Epidermal melanocyte (primary cell): ENCODE measurements around the gene NEDD4L.

Experiments
- DNase-seq: peaks from one replicate; pipeline ENCODE4 v3.0.0; 2011; ENCODE audit warnings: low spot score; ENCODE audit not compliant: insufficient read length

Gene NEDD4L

DNA sequence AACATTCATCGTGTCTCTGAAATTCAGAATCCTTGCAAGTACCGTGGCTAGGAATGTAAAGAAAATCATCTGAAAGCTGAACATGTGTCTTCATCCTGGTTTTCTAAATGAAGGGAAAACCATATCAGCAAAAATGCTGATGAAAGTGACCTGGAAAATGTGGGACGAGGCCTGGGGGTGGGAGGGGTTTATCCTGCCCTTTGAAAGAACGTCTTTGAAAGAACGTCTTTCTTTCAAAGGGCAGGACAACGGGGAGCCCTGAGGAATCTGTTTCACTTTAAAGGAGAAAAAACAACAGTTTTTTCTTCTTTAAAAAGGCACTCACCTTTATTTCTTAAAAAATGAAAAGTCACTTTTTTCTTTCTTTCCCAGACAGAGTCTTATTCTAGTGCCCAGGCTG lies 399.6 kb downstream of the NEDD4L start:
- DNase-seq = no peak

DNA sequence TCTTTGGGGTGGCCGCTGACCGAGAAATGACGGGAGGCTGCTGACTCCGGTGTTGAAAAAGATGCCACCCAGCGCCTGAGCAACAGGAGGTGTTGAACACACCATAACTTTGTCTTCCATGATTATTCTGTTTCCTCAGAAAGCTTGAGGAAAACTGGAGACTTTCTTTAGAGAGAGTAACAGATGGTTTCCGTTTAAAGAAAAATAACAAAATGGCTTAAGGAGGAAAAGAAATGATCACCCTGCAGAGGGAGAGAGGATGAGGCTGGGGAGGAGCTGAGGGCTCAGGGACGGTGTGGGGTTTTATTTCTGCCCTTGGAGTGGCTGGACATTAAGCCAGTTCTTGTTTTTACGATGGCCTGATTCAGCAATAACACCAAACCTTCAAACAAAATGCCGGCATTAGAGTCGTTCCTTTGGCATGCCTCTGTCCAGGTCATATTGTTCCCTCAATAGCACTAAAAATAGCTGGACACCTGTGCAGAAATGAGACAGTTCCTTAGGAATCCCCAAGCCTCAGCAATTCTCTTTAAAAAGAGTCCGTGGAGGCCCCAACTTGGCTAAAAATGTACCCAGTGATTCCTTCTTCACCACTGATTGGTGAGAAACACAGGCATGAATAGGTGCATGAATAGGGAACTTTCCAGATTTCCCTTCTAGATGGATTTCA lies 402.5 kb downstream of the NEDD4L start:
- no peak for DNase-seq

DNA sequence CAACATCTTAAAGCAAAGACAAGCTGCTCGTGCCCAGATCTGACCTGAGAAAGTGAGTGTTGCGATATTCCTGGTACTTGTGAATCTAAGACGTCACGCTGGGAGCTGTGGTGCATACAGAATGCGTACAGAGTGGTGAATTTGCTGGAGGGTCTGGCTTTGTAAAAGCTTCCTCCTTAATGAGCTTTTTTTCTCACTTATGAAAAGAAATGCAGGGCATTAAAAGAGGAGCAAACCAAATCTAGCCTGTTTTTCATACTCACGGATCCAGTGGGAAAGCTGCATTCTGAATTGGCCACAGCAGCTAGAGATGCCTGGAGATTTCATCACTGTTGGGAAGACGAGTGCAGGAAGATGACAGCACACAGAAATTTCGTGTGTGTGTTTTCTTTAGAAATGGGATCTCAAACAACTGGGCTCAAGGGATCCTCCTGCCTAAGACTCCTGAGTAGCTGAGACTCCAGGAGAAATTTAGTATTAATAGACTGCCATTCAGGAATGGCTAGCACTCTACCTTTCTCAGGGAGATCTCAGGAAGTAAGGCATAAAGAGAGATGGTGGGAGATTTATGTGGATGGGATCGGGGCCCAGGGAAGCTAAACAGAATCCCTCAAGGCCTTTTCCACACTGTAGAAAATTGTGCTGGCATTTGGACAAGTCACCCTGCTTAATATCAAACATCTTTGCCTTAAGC lies 403.5 kb downstream of the NEDD4L start:
- no peak for DNase-seq

DNA sequence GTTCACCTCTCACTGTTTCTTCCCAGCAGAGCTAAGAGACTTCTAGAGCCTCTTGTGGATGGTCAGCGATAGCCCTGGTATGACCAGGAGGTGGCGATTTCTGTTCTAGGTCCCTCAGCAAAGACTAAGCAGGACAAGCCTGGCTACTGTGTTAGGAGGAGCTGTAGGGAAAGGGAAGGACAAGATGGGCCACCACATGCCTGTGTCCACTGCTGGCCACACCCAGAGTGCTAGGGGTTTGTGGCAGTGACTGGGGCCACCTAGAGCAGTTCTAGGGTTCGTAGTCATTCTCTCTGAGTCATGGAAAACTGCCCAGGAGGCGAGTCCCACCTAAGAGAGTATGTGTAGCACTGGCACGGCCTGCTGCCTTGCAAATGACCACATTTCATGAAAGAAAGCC lies 405.4 kb downstream of the NEDD4L start:
- no peak for DNase-seq
